ENCODE results near the gene SLC25A21. TPM values are rescaled to one million over a fixed set of nuclear protein-coding genes. Genes with fewer than 3 reads are reported as not detected.

Gene SLC25A21
- total and polyA plus RNA-seq, 9 donors: 0.57 to 1.6 (median 1.1) TPM; not detected in 1

GRCh38 chr14:37142835-37143401 is 29.5 kb downstream of the SLC25A21 start:
- no peaks in the 10 kb centered on the region for H3K27me3 ChIP-seq
- H3K27ac ChIP-seq: no peak overlapping the region
- WGBS, 3 donors: 22 to 41% (median 23%) methylated on average over 3 of the region's 3 CpGs
- no peaks in the 10 kb centered on the region for H3K9me3 ChIP-seq
- intact Hi-C loops (cut with DNase I): no loop called here
- no peak overlapping the region for H3K4me3 ChIP-seq
- DNase-seq: no peak
- H3K4me1 ChIP-seq (ENCODE audit: insufficient read depth): no peaks in the 10 kb centered on the region
- H3K36me3 ChIP-seq: no peaks in the 10 kb centered on the region
- TF ChIP-seq CTCF (IDR thresholded peaks at IDR 0.05): no peak
- no peak for TF ChIP-seq POLR2A (IDR thresholded peaks at IDR 0.05)
- TF ChIP-seq EP300 (IDR thresholded peaks at IDR 0.05): no peak

GRCh38 chr14:37140176-37140575 is 32.2 kb downstream of the SLC25A21 start:
- no peaks in the 10 kb centered on the region for H3K4me1 ChIP-seq (ENCODE audit: insufficient read depth)
- intact Hi-C loops (cut with DNase I): no loop called here

GRCh38 chr14:37139710-37140109 is 32.7 kb downstream of the SLC25A21 start:
- Histone ChIP-seq H3K4me1 (ENCODE audit: insufficient read depth) (no peaks in the 10 kb centered on the region), H3K36me3 (no peaks in the 10 kb centered on the region), H3K9me3 (no peaks in the 10 kb centered on the region), H3K27me3 (no peaks in the 10 kb centered on the region), H3K27ac (no peak overlapping the region), H3K4me3 (no peak overlapping the region)
- no peak for TF ChIP-seq EP300 (IDR thresholded peaks at IDR 0.05)
- no peak for TF ChIP-seq POLR2A (IDR thresholded peaks at IDR 0.05)
- TF ChIP-seq CTCF (IDR thresholded peaks at IDR 0.05): no peak
- DNase-seq: no peak
- intact Hi-C loops (cut with DNase I): no loop called here
- WGBS, 3 donors: 87 to 90% (median 90%) methylated on average over 3 of the region's 3 CpGs

More at GRCh38 chr14:37140176-37140575, 32.2 kb downstream of the SLC25A21 start:
- WGBS, 3 donors: 88 to 92% (median 90%) methylated on average over 2 of the region's 2 CpGs
- DNase-seq: no peak
- TF ChIP-seq POLR2A (IDR thresholded peaks at IDR 0.05) (no peak), EP300 (IDR thresholded peaks at IDR 0.05) (no peak), CTCF (IDR thresholded peaks at IDR 0.05) (no peak)
- Histone ChIP-seq H3K9me3 (no peaks in the 10 kb centered on the region), H3K4me3 (no peak overlapping the region), H3K36me3 (no peaks in the 10 kb centered on the region), H3K27me3 (no peaks in the 10 kb centered on the region), H3K27ac (no peak overlapping the region)

GRCh38 chr14:37138898-37139297 is 33.5 kb downstream of the SLC25A21 start:
- Histone ChIP-seq H3K4me3 (no peak overlapping the region), H3K9me3 (no peaks in the 10 kb centered on the region), H3K36me3 (no peaks in the 10 kb centered on the region), H3K4me1 (ENCODE audit: insufficient read depth) (no peaks in the 10 kb centered on the region), H3K27ac (no peak overlapping the region), H3K27me3 (no peaks in the 10 kb centered on the region)
- no peak for DNase-seq
- no peak for TF ChIP-seq POLR2A (IDR thresholded peaks at IDR 0.05)
- no peak for TF ChIP-seq EP300 (IDR thresholded peaks at IDR 0.05)
- TF ChIP-seq CTCF (IDR thresholded peaks at IDR 0.05): no peak
- WGBS, 3 donors: 59 to 67% (median 67%) methylated on average over 2 of the region's 2 CpGs
- intact Hi-C loops (cut with DNase I): no loop called here

Data from ovary (tissue), 9 donors.